ENCODE measurements around the gene MGAT4B. TPM values are rescaled to one million over a fixed set of nuclear protein-coding genes. Genes with fewer than 3 reads are reported as not detected.

MGAT4B gene
- total RNA-seq, 1 experiment from 2014 or later: 406 TPM

- intact Hi-C loops (cut with micrococcal nuclease; ENCODE audit: unreplicated experiment) (no loop called here), in situ Hi-C loops (cut with HindIII; ENCODE audit: low pct_unique_long_range_greater_than_20kb, low sequenced_read_pairs) (no loop called here)
- no peak for TF ChIP-seq REST (IDR thresholded peaks at IDR 0.05; ENCODE audit: insufficient read depth in 1 of 2, low read depth in 2 of 2, low read length in 1 of 2)
- 0 out of 2 replicates have a peak, but pooled peaks have one; percentile 2 for TF ChIP-seq POLR2AphosphoS5 (IDR thresholded peaks at IDR 0.05; ENCODE audit: low read depth, low read length)
- Histone ChIP-seq H3K27ac (ENCODE audit: low read length) (peak overlapping the region; percentile 7; the same call in 1 of the 2 replicates), H3K9me3 (ENCODE audit: control insufficient read depth, insufficient read depth, low read depth, low read length) (no peaks in the 10 kb centered on the region), H3K27me3 (ENCODE audit: control insufficient read depth, insufficient read depth, low read length) (no peaks in the 10 kb centered on the region), H3K4me3 (ENCODE audit: low read depth in 2 of 2, low read length in 2 of 2) (peak overlapping the region in 1 of 2 experiments; percentile 73; a peak in 2 of 4 replicates), H3K4me1 (ENCODE audit: control insufficient read depth, insufficient read depth, low read length) (peaks cover 72% of the 10 kb centered on the region), H3K36me3 (ENCODE audit: control insufficient read depth, insufficient read depth, low read length) (peaks cover 15% of the 10 kb centered on the region)
- DNase-seq (ENCODE audit: low read depth, low spot score) (no peak), ATAC-seq (no peak)
- BruUV-seq (replicated peaks): no TSS peak
- POLR2A ChIA-PET: interaction anchor here (0.7 kb wide), 1 partner anchor 20 kb away, joined by 3 read pairs; the partner anchor contains the start of gene MGAT4B
- CTCF ChIA-PET: no interaction called here
These were observed 19.1 kb upstream of the MGAT4B start for GRCh38 chr5:179825655-179826182.

- intact Hi-C loops (cut with micrococcal nuclease; ENCODE audit: unreplicated experiment): no loop called here
- CTCF ChIA-PET: no interaction called here
- DNase-seq (ENCODE audit: low read depth, low spot score) (no peak), ATAC-seq (no peak)
- Histone ChIP-seq H3K4me1 (ENCODE audit: control insufficient read depth, insufficient read depth, low read length) (peaks cover 73% of the 10 kb centered on the region), H3K9me3 (ENCODE audit: control insufficient read depth, insufficient read depth, low read depth, low read length) (no peaks in the 10 kb centered on the region), H3K27me3 (ENCODE audit: control insufficient read depth, insufficient read depth, low read length) (no peaks in the 10 kb centered on the region), H3K36me3 (ENCODE audit: control insufficient read depth, insufficient read depth, low read length) (peaks cover 15% of the 10 kb centered on the region), H3K4me3 (ENCODE audit: low read depth in 2 of 2, low read length in 2 of 2) (peak overlapping the region; percentile 73 to 95), H3K27ac (ENCODE audit: low read length) (peak overlapping the region; percentile 62; the same call in 1 of the 2 replicates)
- in situ Hi-C loops (cut with HindIII; ENCODE audit: low pct_unique_long_range_greater_than_20kb, low sequenced_read_pairs): no loop called here
- POLR2A ChIA-PET: no interaction called here
- TF ChIP-seq REST (IDR thresholded peaks at IDR 0.05; ENCODE audit: insufficient read depth in 1 of 2, low read depth in 2 of 2, low read length in 1 of 2): no peak
- TF ChIP-seq POLR2AphosphoS5 (IDR thresholded peaks at IDR 0.05; ENCODE audit: low read depth, low read length): no peak
- no peak for TF ChIP-seq CTCF (IDR thresholded peaks at IDR 0.05)
- no peak for TF ChIP-seq SIN3A (IDR thresholded peaks at IDR 0.05; ENCODE audit: borderline replicate concordance, insufficient read depth, low read depth, low read length)
- TF ChIP-seq TCF7L2 (IDR thresholded peaks at IDR 0.05; ENCODE audit: low read depth, low read length): no peak
- BruUV-seq (replicated peaks): no TSS peak
These were observed 18.1 kb upstream of the MGAT4B start for GRCh38 chr5:179824745-179825112.

Data from Panc1 (cell line).